ENCODE measurements around the gene SPOCK1.
"Not testable (repeated sequence)": the region's sequence is repeated elsewhere in the genome, so short reads cannot be mapped to it uniquely, and the experiment has no call there.

SPOCK1 gene

DNA sequence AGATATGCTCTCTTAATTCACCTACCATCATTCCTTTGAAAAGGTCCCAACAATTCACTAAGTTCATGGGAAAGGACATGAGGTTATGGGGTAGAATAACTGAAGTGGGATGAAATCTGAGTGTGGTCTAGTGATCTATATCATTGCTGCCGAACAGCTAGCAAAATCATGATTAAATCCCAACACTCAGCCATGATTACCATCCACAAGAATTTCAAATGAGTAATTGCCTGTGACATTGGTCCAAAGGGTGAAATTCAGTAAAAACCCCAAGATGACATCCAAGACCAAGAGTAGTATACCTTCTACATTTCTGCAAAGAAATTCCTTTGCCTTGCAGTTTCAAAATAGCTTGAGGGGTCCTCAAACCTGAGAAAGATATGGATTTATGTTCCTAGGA is 225.6 kb downstream of the SPOCK1 start:
- in situ Hi-C loops (cut with HindIII; ENCODE audit: low sequenced_read_pairs), result no loop called here

DNA sequence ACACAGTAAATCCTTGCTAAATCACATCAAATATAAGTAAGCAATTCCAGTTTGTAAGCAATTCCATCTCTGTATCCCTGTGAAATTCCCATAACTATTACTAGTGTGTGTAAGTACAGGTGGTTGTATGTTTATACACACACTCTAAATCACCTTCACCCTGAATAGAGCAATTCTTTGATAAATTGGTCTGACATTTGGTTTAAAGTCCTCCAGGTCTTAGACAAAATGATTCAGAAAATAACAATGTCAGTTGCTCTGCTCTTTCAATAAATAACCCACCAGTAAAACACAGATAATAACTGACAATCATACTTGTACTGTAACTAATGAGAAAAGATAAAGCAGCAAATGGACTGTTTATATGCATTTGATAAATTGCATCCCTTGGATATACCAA is 226.3 kb downstream of the SPOCK1 start:
- in situ Hi-C loops (cut with HindIII; ENCODE audit: low sequenced_read_pairs), result no loop called here

DNA sequence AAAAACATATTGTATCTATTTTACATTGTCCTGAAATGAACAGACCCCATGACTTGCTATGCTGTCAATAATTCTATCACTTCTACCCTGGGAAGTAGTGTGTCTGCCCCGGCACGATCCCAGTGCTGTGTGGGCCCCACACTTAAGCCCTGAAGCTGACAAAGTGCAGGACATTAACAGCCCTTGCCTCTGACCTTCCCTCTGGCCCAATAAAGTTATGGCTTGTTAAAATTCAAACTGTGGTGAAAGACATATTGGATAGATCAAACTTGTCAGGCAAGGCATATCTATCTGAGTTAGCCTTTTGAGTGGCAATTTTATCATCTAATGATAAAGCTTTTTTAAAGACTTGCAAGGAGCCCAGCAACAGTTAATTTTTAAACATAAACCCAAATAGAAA is 229.2 kb downstream of the SPOCK1 start:
- in situ Hi-C loops (cut with HindIII; ENCODE audit: low sequenced_read_pairs), result no loop called here

DNA sequence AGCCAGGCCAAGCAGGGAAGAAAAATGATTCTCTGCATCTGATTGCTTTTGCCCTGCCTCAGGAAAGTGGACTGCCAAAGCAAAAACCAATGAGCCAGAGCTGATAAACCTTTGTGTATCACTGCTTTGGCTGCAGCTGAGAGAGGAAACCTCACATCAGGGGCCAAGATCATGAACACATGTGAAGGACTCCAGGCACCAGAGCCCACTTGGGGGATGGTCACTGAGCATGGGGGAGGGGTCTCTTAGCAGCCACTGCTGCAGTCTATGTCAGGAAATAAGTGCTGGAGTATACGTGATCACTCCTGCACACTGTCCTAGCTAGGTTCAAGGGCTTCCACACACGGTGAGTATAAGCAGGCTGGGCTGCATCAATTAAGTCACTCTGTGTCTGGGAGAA is 229.9 kb downstream of the SPOCK1 start:
- in situ Hi-C loops (cut with HindIII; ENCODE audit: low sequenced_read_pairs), result no loop called here

DNA sequence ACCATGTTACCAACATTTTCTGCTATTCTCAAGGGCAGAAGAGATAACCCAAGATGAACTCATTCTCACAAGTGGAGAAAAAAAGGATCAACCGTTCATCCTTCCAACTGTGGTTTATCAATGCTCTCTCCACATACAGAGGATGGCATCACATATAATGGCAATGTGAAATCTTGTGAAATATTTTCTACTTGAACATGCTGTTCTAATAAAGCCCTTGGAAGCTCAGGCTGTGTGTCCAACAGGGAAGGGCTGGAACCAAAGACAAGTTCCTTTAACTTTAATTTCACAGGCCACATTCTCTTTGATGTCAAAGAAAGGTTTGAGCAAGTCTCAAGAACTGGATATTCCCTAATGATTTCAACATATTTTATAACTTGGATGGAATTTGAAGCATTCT is 230.5 kb downstream of the SPOCK1 start:
- in situ Hi-C loops (cut with HindIII; ENCODE audit: low sequenced_read_pairs), result no loop called here

DNA sequence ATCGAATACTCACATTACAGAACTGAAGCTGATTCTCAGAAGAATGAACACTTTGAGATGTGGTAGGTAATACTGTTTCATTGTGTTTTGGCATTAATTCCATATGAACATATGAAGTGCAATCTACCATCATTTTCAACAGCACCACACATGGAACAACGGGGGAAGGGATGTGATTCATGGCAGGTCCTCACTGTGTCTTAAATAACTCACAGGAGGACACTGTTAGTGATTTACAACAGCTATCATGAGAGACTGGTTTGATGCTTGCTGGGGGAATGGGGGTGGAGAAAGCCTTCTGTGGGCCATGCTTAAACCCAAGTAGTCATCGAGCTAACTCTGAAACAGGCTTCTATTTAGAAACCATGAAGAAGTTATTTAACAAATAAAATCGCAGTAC is 232.9 kb downstream of the SPOCK1 start:
- in situ Hi-C loops (cut with HindIII; ENCODE audit: low sequenced_read_pairs), result no loop called here

DNA sequence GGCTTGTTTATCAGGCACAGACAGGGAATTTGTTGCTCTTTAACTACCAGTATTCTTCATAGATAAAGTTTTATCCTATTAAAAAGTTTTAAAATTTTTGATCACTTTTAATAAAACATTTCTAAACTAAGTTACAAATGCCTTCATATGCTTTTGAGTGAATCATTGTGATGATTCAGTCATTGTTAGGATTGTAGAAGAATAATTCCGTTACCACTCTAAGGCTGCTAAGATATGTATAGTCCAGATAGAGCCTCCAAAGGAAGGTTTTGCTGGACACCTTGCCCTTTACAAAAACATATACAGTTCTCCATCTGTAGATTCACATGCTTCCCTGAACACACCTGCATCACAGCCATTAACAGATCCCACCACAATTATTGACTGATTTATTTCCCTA is 233.7 kb downstream of the SPOCK1 start:
- in situ Hi-C loops (cut with HindIII; ENCODE audit: low sequenced_read_pairs), result no loop called here

DNA sequence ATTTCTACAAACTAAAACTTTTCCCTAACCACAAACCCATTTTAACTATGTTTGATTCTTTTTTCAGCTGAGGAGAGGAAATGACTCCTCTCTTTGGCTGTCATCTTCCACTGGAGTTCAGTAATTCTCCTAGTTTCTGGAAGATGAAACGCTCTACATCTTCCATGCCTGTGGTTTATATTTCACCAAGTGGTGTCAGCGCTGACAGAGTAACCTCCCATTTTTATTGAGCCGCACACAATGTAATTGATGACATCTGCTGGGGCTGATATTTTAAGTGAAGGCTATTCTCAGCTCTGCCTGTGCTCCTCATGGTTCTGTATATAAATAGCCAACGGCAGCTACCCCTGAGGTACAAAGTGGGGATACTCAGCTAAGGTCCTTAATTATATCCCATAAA is 234.6 kb downstream of the SPOCK1 start:
- in situ Hi-C loops (cut with HindIII; ENCODE audit: low sequenced_read_pairs), result no loop called here

DNA sequence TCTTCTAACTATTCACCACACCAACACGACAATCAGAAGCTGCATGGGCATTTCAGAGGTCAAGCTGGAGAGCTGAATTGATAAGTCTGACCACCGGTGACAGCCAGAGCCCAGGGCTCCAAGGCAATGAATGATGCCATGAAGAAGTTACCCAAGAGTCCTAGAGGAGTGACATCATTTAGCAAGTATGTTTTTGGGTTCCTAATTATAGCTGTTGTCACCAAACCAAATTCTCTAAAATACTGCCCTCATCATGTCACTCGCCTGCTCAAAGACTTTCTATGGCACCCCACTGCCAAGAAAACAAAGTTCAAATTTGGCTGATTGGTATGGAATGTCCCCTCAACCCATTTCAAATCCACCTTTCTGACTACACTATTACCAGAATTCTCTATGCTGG is 235.1 kb downstream of the SPOCK1 start:
- in situ Hi-C loops (cut with HindIII; ENCODE audit: low sequenced_read_pairs), result no loop called here

DNA sequence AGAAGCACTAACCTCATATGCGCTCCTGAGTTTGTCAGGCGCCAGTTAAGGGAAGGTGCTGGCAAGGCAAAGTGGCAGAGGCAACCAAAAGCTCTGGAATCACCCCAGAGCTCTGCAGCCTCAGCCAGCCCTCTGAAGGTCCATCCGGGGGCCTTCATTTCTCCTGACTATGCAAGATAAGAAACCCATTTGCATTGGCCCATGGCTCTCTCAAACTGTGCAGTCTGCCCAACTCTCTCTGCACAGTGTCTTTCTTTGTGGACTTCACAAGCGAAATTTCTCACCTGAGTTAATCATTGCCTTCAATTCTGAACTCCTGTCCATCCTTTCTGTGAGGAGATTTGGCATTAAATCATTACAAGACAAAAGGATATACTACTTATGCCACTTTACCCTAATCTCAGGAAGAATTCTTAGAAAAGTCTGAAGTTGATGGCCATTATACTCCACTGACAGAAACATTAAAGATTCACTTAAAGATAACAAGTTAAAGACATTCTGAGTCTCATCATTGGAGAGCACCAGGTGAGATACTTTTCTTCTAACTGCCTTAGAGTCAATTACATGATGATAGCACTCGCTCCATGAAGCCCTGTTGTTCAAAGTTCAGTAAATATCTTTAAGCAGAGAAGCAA is 235.6 kb downstream of the SPOCK1 start:
- in situ Hi-C loops (cut with HindIII; ENCODE audit: low sequenced_read_pairs), result no loop called here

DNA sequence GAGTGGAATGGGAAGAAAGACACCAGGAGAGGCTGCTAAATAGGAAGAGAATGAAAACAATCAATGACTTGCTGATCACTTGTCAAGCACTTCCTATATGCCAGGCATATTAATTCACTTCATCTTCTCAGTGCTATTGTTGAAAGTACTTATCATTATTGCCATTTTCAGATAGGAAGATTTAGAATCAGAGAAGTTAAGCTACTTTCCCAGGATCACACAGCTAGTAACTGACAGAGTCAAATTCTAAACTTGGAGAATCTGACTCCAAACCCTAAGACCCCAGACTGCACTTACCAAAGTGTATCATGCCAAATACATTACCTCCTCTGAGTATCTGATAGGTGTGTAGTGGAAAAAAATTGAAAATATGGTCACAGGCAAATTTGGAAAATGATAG is 236.3 kb downstream of the SPOCK1 start:
- in situ Hi-C loops (cut with HindIII; ENCODE audit: low sequenced_read_pairs), result no loop called here

DNA sequence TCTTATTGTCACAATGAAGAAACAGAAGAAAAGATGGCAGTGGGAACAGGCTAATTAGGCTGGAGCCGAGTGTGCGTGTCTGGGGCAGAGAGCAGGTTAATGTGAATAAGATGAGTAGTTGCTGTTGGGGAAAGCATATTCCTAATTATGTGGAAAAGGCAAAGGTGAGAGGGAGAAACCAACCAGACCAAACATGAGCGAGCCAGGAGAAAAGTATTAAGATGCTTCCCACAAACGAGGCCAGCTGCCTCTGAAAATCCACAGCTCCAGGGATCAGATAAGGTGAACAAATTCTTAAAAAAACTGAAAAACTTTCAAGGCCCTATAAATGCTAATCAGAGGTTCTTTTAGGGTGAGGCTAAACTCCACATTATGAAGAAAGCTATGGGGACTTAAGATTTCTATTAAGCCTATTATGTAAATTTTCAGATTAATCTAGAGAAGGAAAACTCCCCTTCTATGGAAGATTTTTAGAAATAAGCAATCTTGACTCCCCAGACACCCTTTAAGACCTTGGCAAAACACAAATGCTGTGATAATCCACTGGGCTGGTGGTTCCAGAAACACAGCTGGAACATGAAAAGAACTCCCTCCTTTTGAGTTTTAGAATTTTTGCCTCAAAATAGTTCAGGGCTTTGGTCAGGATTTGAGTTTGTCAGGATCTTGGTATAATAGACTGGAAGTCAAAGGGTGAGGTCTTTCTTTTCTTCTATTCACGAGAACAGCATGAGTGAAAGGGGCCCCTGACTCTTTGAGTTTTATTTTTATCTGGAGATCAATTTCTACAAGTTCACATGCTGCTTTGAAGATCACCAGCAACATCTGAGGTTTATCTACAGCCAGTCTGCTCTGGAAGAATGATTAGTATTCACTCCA is 238.1 kb downstream of the SPOCK1 start:
- in situ Hi-C loops (cut with HindIII; ENCODE audit: low sequenced_read_pairs), result no loop called here

DNA sequence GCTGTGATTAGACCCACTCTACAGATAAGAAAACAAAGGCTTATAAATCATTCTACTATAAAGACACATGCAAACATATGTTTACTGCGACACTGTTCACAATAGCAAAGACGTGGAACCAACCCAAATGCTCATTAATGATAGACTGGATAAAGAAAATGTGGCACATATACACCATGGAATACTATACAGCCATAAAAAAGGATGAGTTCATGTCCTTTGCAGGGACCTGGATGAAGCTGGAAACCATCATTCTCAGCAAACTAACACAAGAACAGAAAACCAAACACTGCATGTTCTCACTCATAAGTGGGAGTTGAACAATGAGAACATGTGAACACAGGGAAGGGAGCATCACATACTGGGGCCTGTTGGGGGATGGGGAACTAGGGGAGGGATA is 240.0 kb downstream of the SPOCK1 start:
- in situ Hi-C loops (cut with HindIII; ENCODE audit: low sequenced_read_pairs), result not testable (repeated sequence)

DNA sequence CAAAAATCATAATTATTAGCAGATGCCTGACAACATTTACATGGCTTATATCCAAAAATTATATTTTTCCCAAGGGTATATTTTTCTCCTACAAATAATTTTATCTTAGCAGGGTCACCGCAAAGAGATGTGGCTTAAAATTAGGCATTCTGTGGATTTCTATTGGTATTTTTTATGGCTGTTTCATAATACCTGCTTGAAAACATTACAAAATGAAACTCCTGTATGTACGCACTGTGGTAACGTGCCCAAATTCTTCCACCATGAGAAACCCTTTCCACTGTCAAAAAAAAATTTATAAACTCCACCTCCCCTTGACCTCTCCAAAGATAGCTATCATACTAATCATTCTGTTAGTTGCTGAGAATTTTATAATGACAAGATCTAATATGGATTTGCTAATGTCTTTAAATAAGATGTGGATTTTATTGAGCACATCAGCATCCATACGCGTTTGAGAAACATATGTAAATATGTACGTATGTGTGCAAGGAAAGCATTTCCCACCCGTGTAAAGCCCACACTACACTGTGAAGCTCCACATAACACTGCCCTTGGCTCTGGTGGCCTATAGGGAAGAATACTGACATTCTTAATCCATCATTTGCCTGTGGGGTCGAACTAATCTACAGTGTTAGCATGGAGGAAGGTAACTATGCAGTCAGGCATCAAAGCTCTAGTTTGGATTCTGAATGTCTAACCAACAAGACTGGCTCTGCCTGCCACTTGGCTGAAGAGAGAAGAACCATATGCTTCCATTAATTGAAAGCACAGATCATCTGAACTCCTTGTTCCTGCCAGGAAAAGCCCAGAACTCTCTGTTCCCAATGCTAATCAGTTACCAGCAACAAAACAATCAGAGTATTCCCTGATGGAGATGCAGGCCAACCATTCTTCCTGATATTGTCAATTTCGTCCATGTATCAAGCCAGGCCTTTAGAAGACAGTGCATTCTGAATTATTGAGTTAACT is 244.7 kb downstream of the SPOCK1 start:
- in situ Hi-C loops (cut with HindIII; ENCODE audit: low sequenced_read_pairs), result no loop called here

DNA sequence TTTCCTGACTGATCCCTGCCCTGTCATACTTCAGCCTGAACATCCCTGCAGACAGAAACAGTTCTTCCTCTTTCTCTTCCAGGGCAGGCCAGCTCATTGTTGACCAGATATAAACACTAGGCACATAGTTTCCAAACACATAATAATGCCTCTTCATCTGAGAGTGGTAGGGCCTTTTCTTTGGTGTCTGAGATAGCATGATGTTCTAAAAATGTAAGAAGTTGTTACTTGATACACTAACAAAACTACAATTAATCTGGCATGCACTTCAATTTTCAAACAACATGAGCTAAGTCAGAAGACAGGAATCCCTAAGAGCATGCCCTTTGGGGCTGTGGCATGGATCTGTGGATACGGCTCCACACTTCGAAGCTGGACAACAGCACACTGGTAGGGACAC is 246.6 kb downstream of the SPOCK1 start:
- in situ Hi-C loops (cut with HindIII; ENCODE audit: low sequenced_read_pairs), result no loop called here

DNA sequence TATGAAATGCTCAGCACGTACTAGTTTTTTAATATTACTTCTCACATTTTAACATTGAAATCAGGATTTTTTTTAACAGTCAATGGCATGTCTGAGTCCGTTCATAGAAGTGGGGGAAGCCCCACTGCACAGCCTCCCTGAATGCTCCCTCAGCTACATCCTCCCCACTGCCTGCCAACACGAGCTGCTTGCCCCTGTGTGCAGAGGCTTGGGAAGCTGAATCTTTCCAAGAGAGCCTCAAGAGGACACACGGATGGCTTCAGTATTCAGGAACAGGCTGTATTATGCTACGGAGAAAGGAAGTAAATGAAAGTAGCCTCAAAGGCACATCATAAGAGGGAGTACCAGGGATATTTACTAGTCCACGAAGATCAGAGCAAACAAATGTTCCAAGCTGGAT is 248.7 kb downstream of the SPOCK1 start:
- in situ Hi-C loops (cut with HindIII; ENCODE audit: low sequenced_read_pairs), result no loop called here

DNA sequence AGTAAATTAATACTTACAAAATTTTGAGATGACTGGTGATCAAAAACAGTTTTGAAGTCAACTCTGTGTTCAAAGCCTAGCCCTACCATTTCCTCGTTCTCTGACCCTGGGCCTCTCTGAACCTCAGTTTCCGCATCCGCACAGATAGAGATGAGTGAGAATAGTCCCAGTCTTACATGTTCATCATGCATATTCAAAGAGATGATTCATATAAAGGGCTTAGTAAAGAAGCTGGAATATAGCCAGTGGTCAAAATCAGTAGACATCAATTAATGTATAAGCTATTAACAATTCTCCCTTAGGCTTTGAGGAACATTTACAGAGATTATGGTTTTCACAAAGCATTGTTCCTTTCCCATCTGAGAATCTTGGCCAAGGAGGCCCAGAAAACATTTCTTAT is 250.6 kb downstream of the SPOCK1 start:
- in situ Hi-C loops (cut with HindIII; ENCODE audit: low sequenced_read_pairs), result no loop called here

DNA sequence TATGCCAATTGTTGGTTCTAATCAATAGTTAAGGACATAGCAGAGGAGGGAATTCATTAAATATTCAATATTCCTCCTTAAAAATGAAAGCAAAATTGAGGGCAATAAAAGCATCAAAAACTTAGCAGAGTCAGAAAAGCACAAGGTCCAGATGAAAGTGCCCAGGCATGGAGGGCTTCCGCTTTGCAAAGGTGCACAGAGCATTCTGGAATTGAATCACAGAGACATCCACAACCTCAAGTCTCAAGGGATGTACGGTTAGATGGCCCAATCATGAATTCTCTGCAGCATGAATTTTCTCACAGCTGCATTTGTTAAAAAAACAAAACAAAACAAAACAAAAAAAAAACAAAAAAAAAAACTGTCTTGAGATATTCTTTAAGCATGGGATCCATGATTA is 253.7 kb downstream of the SPOCK1 start:
- in situ Hi-C loops (cut with HindIII; ENCODE audit: low sequenced_read_pairs), result no loop called here

DNA sequence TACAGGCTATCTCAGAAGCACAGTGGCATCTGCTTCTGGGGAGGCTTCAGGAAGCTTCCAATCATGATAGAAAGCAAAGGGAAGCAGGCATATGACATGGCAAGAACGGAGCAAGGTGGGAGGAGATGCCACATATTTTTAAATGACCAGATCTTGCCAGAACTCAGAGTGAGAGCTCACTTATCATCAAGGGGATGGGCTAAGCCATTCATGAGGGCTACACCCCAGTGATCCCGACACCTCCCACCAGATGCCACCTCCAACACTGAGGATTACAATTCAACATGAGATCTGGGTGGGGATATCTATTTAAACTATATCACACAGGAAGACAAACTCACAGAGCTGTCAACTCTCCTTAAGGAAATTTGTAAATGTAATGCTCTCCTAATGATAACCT is 258.8 kb downstream of the SPOCK1 start:
- in situ Hi-C loops (cut with HindIII; ENCODE audit: low sequenced_read_pairs), result no loop called here

DNA sequence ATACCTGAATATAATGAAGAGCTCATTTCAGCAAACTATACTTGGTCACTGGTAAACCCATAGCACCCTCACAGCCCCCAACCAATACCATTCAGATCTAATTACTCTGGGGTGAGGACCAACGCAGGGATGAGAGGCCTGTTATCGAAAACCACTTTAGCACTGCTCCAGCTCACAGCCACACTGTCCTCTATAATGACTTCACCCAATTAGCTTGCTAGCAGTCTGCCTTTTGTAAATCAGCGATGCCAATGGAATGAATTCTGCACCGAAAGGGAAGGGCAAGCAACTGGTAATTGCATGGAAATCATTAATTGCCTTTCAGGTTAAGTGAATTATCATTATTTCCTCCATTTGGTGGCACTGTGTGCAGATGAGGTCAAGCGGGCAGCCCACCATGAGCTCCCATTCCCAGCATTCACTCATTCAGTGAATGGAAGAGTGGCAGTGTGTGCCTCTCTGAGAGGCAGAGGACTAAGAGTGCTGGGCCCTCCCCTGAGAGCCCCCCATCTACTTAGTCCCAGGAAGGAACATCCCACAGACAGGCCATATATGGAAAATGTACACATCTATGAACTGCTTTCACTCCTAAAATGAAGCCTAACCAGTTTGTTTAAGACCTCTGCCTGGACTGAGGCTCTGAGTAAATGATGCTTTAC is 262.1 kb downstream of the SPOCK1 start:
- in situ Hi-C loops (cut with HindIII; ENCODE audit: low sequenced_read_pairs), result no loop called here

DNA sequence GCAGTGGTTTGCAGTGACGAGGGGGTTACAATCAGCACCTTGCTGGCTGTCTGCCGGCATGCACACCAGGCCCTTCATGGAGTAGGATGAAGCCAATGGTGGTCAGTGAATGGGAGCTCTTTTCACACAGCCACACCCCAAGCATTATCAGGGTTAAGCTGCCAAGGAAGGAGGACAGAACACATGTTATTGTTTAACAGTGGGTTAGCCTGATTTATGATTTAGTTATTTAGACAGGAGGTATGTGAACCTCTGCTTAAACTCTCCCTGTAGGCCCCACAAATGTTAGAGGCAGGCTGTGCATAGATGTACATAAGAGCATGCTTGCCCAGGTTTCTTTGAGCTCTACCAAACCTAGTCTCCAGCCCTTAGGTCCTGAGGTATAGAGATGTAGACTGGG is 262.9 kb downstream of the SPOCK1 start:
- in situ Hi-C loops (cut with HindIII; ENCODE audit: low sequenced_read_pairs), result no loop called here
